ENCODE results near the gene DTYMK.

DTYMK gene

DNA sequence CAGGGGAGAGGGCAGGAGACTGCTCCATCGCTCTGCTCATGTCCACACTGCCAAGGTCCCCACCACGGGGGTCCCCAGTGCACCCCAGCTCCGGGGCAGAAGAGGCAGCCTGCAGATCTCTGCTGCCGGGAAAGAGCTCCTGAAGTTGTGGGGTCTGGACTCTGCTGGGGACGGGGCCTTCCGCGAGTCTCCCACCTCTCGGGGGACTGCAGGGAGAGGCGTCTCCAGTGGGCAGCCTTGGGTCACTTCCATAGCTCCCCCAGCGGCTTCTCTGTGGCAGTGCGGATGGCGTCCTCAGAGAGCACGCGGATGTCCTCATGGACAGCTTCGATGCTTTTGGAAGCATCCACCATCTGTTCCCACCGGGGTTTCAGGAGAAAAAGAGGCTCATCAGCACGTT, 10.7 kb downstream of the DTYMK start:
- H3K9me3 ChIP-seq (ENCODE audit: control insufficient read depth, insufficient read depth, low read depth, low read length) = no peaks in the 10 kb centered on the region

DNA sequence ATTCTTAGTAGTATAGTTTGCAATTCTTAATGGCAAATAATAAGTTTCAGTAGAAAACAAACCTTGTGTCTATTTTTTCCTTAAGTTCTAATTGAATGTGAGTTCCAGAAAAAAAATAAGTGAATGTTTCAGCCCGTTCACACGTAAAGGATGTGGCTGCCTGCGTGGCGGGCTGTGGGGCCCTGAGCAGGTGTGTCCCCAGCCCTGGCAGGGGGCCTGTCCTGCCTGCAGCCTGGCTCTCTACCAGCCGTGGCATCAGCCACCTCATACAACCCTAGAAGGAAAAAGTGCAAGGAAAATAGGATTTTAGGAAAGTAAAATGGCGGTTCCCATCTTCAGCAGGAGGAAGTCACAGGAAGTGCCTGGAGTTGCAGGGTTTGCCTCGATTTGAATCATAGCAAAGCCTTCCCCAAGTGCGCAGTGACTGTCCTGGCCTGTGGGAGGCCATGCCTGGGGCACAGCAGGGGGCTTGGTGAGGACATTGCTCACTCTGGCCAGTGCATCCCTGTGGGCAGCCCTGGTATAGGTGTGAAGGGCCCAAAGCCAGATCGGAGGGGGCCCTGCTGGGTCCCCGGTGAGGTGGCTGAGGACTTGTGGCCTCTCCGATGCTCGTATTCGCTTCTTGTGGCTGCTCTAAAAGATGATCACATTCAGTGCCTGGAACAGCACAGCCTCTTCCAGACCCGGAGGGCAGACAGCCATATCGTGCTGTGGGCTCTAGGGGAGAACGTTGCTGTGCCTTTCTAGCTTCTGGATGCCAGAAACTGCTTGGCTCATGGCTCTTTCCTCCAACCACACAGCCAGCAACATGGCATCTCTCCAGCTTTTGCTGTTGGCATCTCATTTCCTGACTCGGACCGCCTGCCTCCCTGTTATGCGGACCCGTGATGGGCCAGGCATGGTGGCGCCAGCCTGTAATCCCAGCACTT, 12.6 kb downstream of the DTYMK start:
- ChIA-PET POLR2A (interaction anchor here (0.5 to 1.9 kb wide), 4 partner anchors 12 to 28 kb away, joined by 4 to 7 read pairs (median 4); partner anchors contain the start of gene DTYMK), CTCF (interaction anchor here (0.7 kb wide), 1 partner anchor 204 kb away, joined by 3 read pairs; no protein-coding TSS in a partner anchor)
- TF ChIP-seq ZNF24 (tag by site-specific recombination; IDR thresholded peaks at IDR 0.05) (no peak), ZNF830 (tag by site-specific recombination; IDR thresholded peaks at IDR 0.05; ENCODE audit: low read depth) (no peak), ZNF341 (tag by site-specific recombination; IDR thresholded peaks at IDR 0.05; ENCODE audit: low read depth) (0 out of 2 replicates have a peak, but pooled peaks have one; percentile 14), ZNF600 (tag by site-specific recombination; IDR thresholded peaks at IDR 0.05) (peak; percentile 86), GLIS1 (tag by site-specific recombination; IDR thresholded peaks at IDR 0.05) (0 out of 2 replicates have a peak, but pooled peaks have one; percentile 16), ZNF654 (tag by site-specific recombination; IDR thresholded peaks at IDR 0.05; ENCODE audit: low read depth) (no peak), ZIC2 (tag by site-specific recombination; IDR thresholded peaks at IDR 0.05) (0 out of 2 replicates have a peak, but pooled peaks have one; percentile 24), ZBTB17 (tag by site-specific recombination; IDR thresholded peaks at IDR 0.05) (0 out of 2 replicates have a peak, but pooled peaks have one; percentile 14)
- TF ChIP-seq, protein P1, sequence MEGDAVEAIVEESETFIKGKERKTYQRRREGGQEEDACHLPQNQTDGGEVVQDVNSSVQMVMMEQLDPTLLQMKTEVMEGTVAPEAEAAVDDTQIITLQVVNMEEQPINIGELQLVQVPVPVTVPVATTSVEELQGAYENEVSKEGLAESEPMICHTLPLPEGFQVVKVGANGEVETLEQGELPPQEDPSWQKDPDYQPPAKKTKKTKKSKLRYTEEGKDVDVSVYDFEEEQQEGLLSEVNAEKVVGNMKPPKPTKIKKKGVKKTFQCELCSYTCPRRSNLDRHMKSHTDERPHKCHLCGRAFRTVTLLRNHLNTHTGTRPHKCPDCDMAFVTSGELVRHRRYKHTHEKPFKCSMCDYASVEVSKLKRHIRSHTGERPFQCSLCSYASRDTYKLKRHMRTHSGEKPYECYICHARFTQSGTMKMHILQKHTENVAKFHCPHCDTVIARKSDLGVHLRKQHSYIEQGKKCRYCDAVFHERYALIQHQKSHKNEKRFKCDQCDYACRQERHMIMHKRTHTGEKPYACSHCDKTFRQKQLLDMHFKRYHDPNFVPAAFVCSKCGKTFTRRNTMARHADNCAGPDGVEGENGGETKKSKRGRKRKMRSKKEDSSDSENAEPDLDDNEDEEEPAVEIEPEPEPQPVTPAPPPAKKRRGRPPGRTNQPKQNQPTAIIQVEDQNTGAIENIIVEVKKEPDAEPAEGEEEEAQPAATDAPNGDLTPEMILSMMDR (tag by site-specific recombination; IDR thresholded peaks at IDR 0.05) = peak; percentile 35; the same call in 1 of the 2 replicates
- Histone ChIP-seq H3K4me3 (ENCODE audit: low read depth, low read length) (no peak overlapping the region), H3K4me1 (ENCODE audit: control insufficient read depth, insufficient read depth, low read length) (no peaks in the 10 kb centered on the region), H3K9me3 (ENCODE audit: control insufficient read depth, insufficient read depth, low read depth, low read length) (no peaks in the 10 kb centered on the region), H3K27ac (ENCODE audit: extremely low read depth, low read depth, low read length) (no peak overlapping the region), H3K36me3 (ENCODE audit: control insufficient read depth in 2 of 2, insufficient read depth in 1 of 2, low read length in 2 of 2) (peaks cover 3 to 90% of the 10 kb centered on the region in 2 experiments; a peak in 2 of 3 replicates)

More for the DNA sequence above, 10.7 kb downstream of the DTYMK start:
- Histone ChIP-seq H3K27ac (ENCODE audit: extremely low read depth, low read depth, low read length) (no peak overlapping the region), H3K36me3 (ENCODE audit: control insufficient read depth in 2 of 2, insufficient read depth in 1 of 2, low read length in 2 of 2) (peaks cover 3 to 91% of the 10 kb centered on the region in 2 experiments; a peak in 2 of 3 replicates), H3K4me3 (ENCODE audit: low read depth, low read length) (no peak overlapping the region), H3K4me1 (ENCODE audit: control insufficient read depth, insufficient read depth, low read length) (no peaks in the 10 kb centered on the region)
- no peak for TF ChIP-seq ZNF2 (tag by site-specific recombination; IDR thresholded peaks at IDR 0.05)
- TF ChIP-seq, protein P2, sequence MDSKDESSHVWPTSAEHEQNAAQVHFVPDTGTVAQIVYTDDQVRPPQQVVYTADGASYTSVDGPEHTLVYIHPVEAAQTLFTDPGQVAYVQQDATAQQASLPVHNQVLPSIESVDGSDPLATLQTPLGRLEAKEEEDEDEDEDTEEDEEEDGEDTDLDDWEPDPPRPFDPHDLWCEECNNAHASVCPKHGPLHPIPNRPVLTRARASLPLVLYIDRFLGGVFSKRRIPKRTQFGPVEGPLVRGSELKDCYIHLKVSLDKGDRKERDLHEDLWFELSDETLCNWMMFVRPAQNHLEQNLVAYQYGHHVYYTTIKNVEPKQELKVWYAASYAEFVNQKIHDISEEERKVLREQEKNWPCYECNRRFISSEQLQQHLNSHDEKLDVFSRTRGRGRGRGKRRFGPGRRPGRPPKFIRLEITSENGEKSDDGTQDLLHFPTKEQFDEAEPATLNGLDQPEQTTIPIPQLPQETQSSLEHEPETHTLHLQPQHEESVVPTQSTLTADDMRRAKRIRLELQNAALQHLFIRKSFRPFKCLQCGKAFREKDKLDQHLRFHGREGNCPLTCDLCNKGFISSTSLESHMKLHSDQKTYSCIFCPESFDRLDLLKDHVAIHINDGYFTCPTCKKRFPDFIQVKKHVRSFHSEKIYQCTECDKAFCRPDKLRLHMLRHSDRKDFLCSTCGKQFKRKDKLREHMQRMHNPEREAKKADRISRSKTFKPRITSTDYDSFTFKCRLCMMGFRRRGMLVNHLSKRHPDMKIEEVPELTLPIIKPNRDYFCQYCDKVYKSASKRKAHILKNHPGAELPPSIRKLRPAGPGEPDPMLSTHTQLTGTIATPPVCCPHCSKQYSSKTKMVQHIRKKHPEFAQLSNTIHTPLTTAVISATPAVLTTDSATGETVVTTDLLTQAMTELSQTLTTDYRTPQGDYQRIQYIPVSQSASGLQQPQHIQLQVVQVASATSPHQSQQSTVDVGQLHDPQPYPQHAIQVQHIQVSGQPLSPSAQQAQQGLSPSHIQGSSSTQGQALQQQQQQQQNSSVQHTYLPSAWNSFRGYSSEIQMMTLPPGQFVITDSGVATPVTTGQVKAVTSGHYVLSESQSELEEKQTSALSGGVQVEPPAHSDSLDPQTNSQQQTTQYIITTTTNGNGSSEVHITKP (tag by site-specific recombination; IDR thresholded peaks at IDR 0.05) = no peak
- no peak for TF ChIP-seq ZSCAN16 (tag by site-specific recombination; IDR thresholded peaks at IDR 0.05)
- no peak for TF ChIP-seq ZNF174 (tag by site-specific recombination; IDR thresholded peaks at IDR 0.05)
- no peak for TF ChIP-seq ZNF670 (tag by site-specific recombination; IDR thresholded peaks at IDR 0.05; ENCODE audit: low read depth)
- ChIA-PET CTCF (interaction anchor here (0.5 to 1.2 kb wide), 3 partner anchors 8 to 203 kb away, joined by 3 to 5 read pairs (median 4); partner anchors contain the start of gene DTYMK), POLR2A (interaction anchor here (1.9 kb wide), 1 partner anchor 10 kb away, joined by 7 read pairs; the partner anchor contains the start of gene DTYMK)
